GM18873 (cell line): ENCODE results near the gene MIAT.

Source experiments
- ATAC-seq: cut with Tn5 transposase; IDR thresholded peaks from one replicate; pipeline ENCODE4 v1.9.1; 2021; ENCODE audit warnings: mild to moderate bottlenecking, moderate library complexity, moderate number of reproducible peaks; ENCODE audit not compliant: unreplicated experiment, low FRiP score

Gene MIAT

GRCh38 chr22:26631282-26631681 lies 26.1 kb upstream of the MIAT start:
- no peak for ATAC-seq

- ATAC-seq, result no peak
These were observed 24.8 kb upstream of the MIAT start for GRCh38 chr22:26632422-26633155.

GRCh38 chr22:26634189-26634588 lies 23.2 kb upstream of the MIAT start:
- no peak for ATAC-seq

- ATAC-seq, result no peak
These were observed 22.3 kb upstream of the MIAT start for GRCh38 chr22:26635117-26635516.

GRCh38 chr22:26636296-26636695 lies 21.1 kb upstream of the MIAT start:
- ATAC-seq, result no peak

- ATAC-seq, result no peak
These were observed 14.6 kb upstream of the MIAT start for GRCh38 chr22:26642465-26643417.

GRCh38 chr22:26643418-26644100 lies 13.8 kb upstream of the MIAT start:
- no peak for ATAC-seq

GRCh38 chr22:26646158-26646557 lies 11.2 kb upstream of the MIAT start:
- ATAC-seq, result no peak

- no peak for ATAC-seq
These were observed 9.3 kb upstream of the MIAT start for GRCh38 chr22:26648011-26648497.

GRCh38 chr22:26648528-26649388 lies 8.6 kb upstream of the MIAT start:
- ATAC-seq, result no peak

- no peak for ATAC-seq
These were observed 6.5 kb upstream of the MIAT start for GRCh38 chr22:26650722-26651421.

GRCh38 chr22:26651815-26652214 lies 5.6 kb upstream of the MIAT start:
- ATAC-seq, result no peak

GRCh38 chr22:26658161-26658560 lies 773 bp downstream of the MIAT start:
- no peak for ATAC-seq

- peak; percentile 42 for ATAC-seq
These were observed 1.5 kb downstream of the MIAT start for GRCh38 chr22:26658671-26659478.

GRCh38 chr22:26660356-26660755 lies 3.0 kb downstream of the MIAT start:
- no peak for ATAC-seq

GRCh38 chr22:26660961-26661578 lies 3.7 kb downstream of the MIAT start:
- ATAC-seq, result no peak

GRCh38 chr22:26662160-26662559 lies 4.8 kb downstream of the MIAT start:
- ATAC-seq, result no peak

GRCh38 chr22:26663374-26663923 lies 6.1 kb downstream of the MIAT start:
- no peak for ATAC-seq
